NOMO-1 (cell line): Measurements from ENCODE around the gene SCAI.

ENCODE experiments used
- DNase-seq, 2 experiments: peaks; one replicate each; lab custom pipeline; 2025; ENCODE audit not compliant: unreplicated experiment in 2 of 2; lab: John Stamatoyannopoulos, UW

SCAI gene

GRCh38 chr9:124897570-124898460, 245.5 kb downstream of the SCAI start:
- no peak for DNase-seq

DNA sequence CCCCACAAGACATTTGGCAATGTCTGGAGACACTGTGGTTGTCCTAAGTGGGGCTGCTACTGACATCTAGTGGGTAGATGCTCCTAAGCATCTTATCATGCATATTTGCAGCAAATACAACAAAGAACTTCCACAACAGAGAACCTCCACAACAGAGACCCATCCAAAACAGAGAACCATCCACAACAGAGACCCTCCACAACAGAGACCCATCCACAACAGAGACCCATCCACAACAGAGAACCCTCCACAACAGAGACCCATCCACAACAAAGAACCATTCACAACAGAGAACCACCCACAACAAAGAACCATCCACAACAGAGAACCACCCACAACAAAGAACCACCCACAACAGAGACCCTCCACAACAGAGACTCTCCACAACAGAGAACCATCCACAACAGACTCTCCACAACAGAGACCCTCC, 248.6 kb downstream of the SCAI start:
- DNase-seq, result peak in 1 of 2 experiments; percentile 21

- no peak for DNase-seq
Observed at GRCh38 chr9:124894035-124894740, 249.1 kb downstream of the SCAI start.
